ENCODE measurements around the gene SLC35G2.
"Not testable (repeated sequence)": the region's sequence is repeated elsewhere in the genome, so short reads cannot be mapped to it uniquely, and the experiment has no call there.

The SLC35G2 gene

GRCh38 chr3:136790786-136791185 is 28.1 kb upstream of the SLC35G2 start:
- H3K4me3 ChIP-seq = no peak overlapping the region
- TF ChIP-seq POLR2AphosphoS5 (IDR thresholded peaks at IDR 0.05; ENCODE audit: borderline replicate concordance, low read depth, low read length) (no peak), EZH2 (IDR thresholded peaks at IDR 0.05) (no peak), FOXP2 (optimal IDR thresholded peaks at IDR 0.05; ENCODE audit: control extremely low read depth, extremely low read length, insufficient read depth) (no peak)
- DNase-seq (ENCODE audit: low read depth, low spot score) = no peak
- H3K9me3 ChIP-seq (ENCODE audit: low read depth, low read length) = no peaks in the 10 kb centered on the region
- H3K27ac ChIP-seq = no peak overlapping the region
- H3K36me3 ChIP-seq (ENCODE audit: insufficient read depth, low read length) = no peaks in the 10 kb centered on the region
- H3K9ac ChIP-seq (ENCODE audit: insufficient read length) = no peak overlapping the region

- DNase-seq (ENCODE audit: low read depth, low spot score) = no peak
- no peaks in the 10 kb centered on the region for H3K36me3 ChIP-seq (ENCODE audit: insufficient read depth, low read length)
- H3K9ac ChIP-seq (ENCODE audit: insufficient read length) = no peak overlapping the region
- no peak for TF ChIP-seq EZH2 (IDR thresholded peaks at IDR 0.05)
- TF ChIP-seq POLR2AphosphoS5 (IDR thresholded peaks at IDR 0.05; ENCODE audit: borderline replicate concordance, low read depth, low read length) = no peak
- no peak for TF ChIP-seq FOXP2 (optimal IDR thresholded peaks at IDR 0.05; ENCODE audit: control extremely low read depth, extremely low read length, insufficient read depth)
- no peak overlapping the region for H3K4me3 ChIP-seq
- no peaks in the 10 kb centered on the region for H3K9me3 ChIP-seq (ENCODE audit: low read depth, low read length)
- H3K27ac ChIP-seq = no peak overlapping the region
Measured at GRCh38 chr3:136792556-136793330, 26.2 kb upstream of the SLC35G2 start.

- not testable (repeated sequence) for H3K9me3 ChIP-seq (ENCODE audit: low read depth, low read length); H3K9ac ChIP-seq (ENCODE audit: insufficient read length); H3K27ac ChIP-seq; DNase-seq (ENCODE audit: low read depth, low spot score); H3K36me3 ChIP-seq (ENCODE audit: insufficient read depth, low read length); H3K4me3 ChIP-seq
Measured at GRCh38 chr3:136801146-136801545, 17.8 kb upstream of the SLC35G2 start.

- no peaks in the 10 kb centered on the region for H3K9me3 ChIP-seq (ENCODE audit: low read depth, low read length)
- DNase-seq (ENCODE audit: low read depth, low spot score) = no peak
Measured at GRCh38 chr3:136802481-136802996, 16.4 kb upstream of the SLC35G2 start.

GRCh38 chr3:136804141-136804540 is 14.8 kb upstream of the SLC35G2 start:
- TF ChIP-seq FOXP2 (optimal IDR thresholded peaks at IDR 0.05; ENCODE audit: control extremely low read depth, extremely low read length, insufficient read depth) = no peak
- no peak for TF ChIP-seq EZH2 (IDR thresholded peaks at IDR 0.05)
- no peak for TF ChIP-seq POLR2AphosphoS5 (IDR thresholded peaks at IDR 0.05; ENCODE audit: borderline replicate concordance, low read depth, low read length)
- Histone ChIP-seq H3K4me3 (no peak overlapping the region), H3K9me3 (ENCODE audit: low read depth, low read length) (no peaks in the 10 kb centered on the region), H3K9ac (ENCODE audit: insufficient read length) (no peak overlapping the region), H3K27ac (no peak overlapping the region), H3K36me3 (ENCODE audit: insufficient read depth, low read length) (no peaks in the 10 kb centered on the region)
- no peak for DNase-seq (ENCODE audit: low read depth, low spot score)

More at GRCh38 chr3:136802481-136802996, 16.4 kb upstream of the SLC35G2 start:
- peak overlapping the region; percentile 80 for H3K27ac ChIP-seq
- H3K4me3 ChIP-seq = peak overlapping the region; percentile 59
- no peak for TF ChIP-seq FOXP2 (optimal IDR thresholded peaks at IDR 0.05; ENCODE audit: control extremely low read depth, extremely low read length, insufficient read depth)
- no peaks in the 10 kb centered on the region for H3K36me3 ChIP-seq (ENCODE audit: insufficient read depth, low read length)
- peak overlapping the region; percentile 13 for H3K9ac ChIP-seq (ENCODE audit: insufficient read length)

GRCh38 chr3:136804813-136805212 is 14.1 kb upstream of the SLC35G2 start:
- DNase-seq (ENCODE audit: low read depth, low spot score) = no peak
- H3K9me3 ChIP-seq (ENCODE audit: low read depth, low read length) = no peaks in the 10 kb centered on the region

GRCh38 chr3:136805795-136806194 is 13.1 kb upstream of the SLC35G2 start:
- H3K4me3 ChIP-seq = no peak overlapping the region
- H3K9ac ChIP-seq (ENCODE audit: insufficient read length) = no peak overlapping the region
- no peak for DNase-seq (ENCODE audit: low read depth, low spot score)
- TF ChIP-seq EZH2 (IDR thresholded peaks at IDR 0.05) (no peak), POLR2AphosphoS5 (IDR thresholded peaks at IDR 0.05; ENCODE audit: borderline replicate concordance, low read depth, low read length) (no peak), FOXP2 (optimal IDR thresholded peaks at IDR 0.05; ENCODE audit: control extremely low read depth, extremely low read length, insufficient read depth) (no peak)
- H3K36me3 ChIP-seq (ENCODE audit: insufficient read depth, low read length) = no peaks in the 10 kb centered on the region
- H3K9me3 ChIP-seq (ENCODE audit: low read depth, low read length) = no peaks in the 10 kb centered on the region
- H3K27ac ChIP-seq = no peak overlapping the region

More at GRCh38 chr3:136804813-136805212, 14.1 kb upstream of the SLC35G2 start:
- Histone ChIP-seq H3K4me3 (no peak overlapping the region), H3K9ac (ENCODE audit: insufficient read length) (no peak overlapping the region), H3K36me3 (ENCODE audit: insufficient read depth, low read length) (no peaks in the 10 kb centered on the region), H3K27ac (no peak overlapping the region)
- TF ChIP-seq FOXP2 (optimal IDR thresholded peaks at IDR 0.05; ENCODE audit: control extremely low read depth, extremely low read length, insufficient read depth) (no peak), EZH2 (IDR thresholded peaks at IDR 0.05) (no peak), POLR2AphosphoS5 (IDR thresholded peaks at IDR 0.05; ENCODE audit: borderline replicate concordance, low read depth, low read length) (no peak)

GRCh38 chr3:136811701-136812100 is 7.2 kb upstream of the SLC35G2 start:
- no peak overlapping the region for H3K27ac ChIP-seq
- TF ChIP-seq POLR2AphosphoS5 (IDR thresholded peaks at IDR 0.05; ENCODE audit: borderline replicate concordance, low read depth, low read length) (no peak), EZH2 (IDR thresholded peaks at IDR 0.05) (no peak), FOXP2 (optimal IDR thresholded peaks at IDR 0.05; ENCODE audit: control extremely low read depth, extremely low read length, insufficient read depth) (no peak)
- DNase-seq (ENCODE audit: low read depth, low spot score) = no peak
- no peak overlapping the region for H3K9ac ChIP-seq (ENCODE audit: insufficient read length)
- no peak overlapping the region for H3K4me3 ChIP-seq
- H3K9me3 ChIP-seq (ENCODE audit: low read depth, low read length) = no peaks in the 10 kb centered on the region
- no peaks in the 10 kb centered on the region for H3K36me3 ChIP-seq (ENCODE audit: insufficient read depth, low read length)

GRCh38 chr3:136817448-136817847 is 1.5 kb upstream of the SLC35G2 start:
- Histone ChIP-seq H3K4me3 (peak overlapping the region; percentile 83), H3K9ac (ENCODE audit: insufficient read length) (no peak overlapping the region), H3K9me3 (ENCODE audit: low read depth, low read length) (no peaks in the 10 kb centered on the region), H3K27ac (peak overlapping the region; percentile 45; the same call in 1 of the 2 replicates), H3K36me3 (ENCODE audit: insufficient read depth, low read length) (no peaks in the 10 kb centered on the region)
- DNase-seq (ENCODE audit: low read depth, low spot score) = peak; percentile 76
- TF ChIP-seq FOXP2 (optimal IDR thresholded peaks at IDR 0.05; ENCODE audit: control extremely low read depth, extremely low read length, insufficient read depth) (no peak), POLR2AphosphoS5 (IDR thresholded peaks at IDR 0.05; ENCODE audit: borderline replicate concordance, low read depth, low read length) (peak; percentile 36; the same call in 1 of the 2 replicates), EZH2 (IDR thresholded peaks at IDR 0.05) (no peak)
